HUDEP-2 (cell line): ENCODE results near the gene SHC3.
A peak's percentile ranks its signal among the peaks of the same experiment; 100 is the strongest.
"Not testable (repeated sequence)": the region's sequence is repeated elsewhere in the genome, so short reads cannot be mapped to it uniquely, and the experiment has no call there.

ENCODE experiments used
- DNase-seq, 76 experiments: peaks; one replicate each; lab custom pipeline; 2025; ENCODE audit not compliant: unreplicated experiment in 76 of 76; lab: John Stamatoyannopoulos, UW

SHC3 gene

GRCh38 chr9:89177944-89178829 lies at the start of gene SHC3:
Gene SHC3 (minus strand): TSS chr9:89178818. CDS start chr9:89178460, 358 bp downstream.
- no peak for DNase-seq

GRCh38 chr9:89225991-89226471 lies 47.4 kb upstream of the SHC3 start:
- peak in 18 of 76 experiments; percentile 2 to 34 (median 10) for DNase-seq

GRCh38 chr9:89225587-89225986 lies 47.0 kb upstream of the SHC3 start:
- DNase-seq, result no peak

- DNase-seq, result no peak
Observed at GRCh38 chr9:89225036-89225435, 46.4 kb upstream of the SHC3 start.

GRCh38 chr9:89224633-89225032 lies 46.0 kb upstream of the SHC3 start:
- DNase-seq, result no peak

GRCh38 chr9:89223396-89223977 lies 44.9 kb upstream of the SHC3 start:
- no peak for DNase-seq

- DNase-seq, result no peak
Observed at GRCh38 chr9:89219637-89220036, 41.0 kb upstream of the SHC3 start.

GRCh38 chr9:89218040-89218928 lies 39.7 kb upstream of the SHC3 start:
- no peak for DNase-seq

GRCh38 chr9:89215342-89215741 lies 36.7 kb upstream of the SHC3 start:
- DNase-seq, result no peak

GRCh38 chr9:89213396-89213880 lies 34.8 kb upstream of the SHC3 start:
- DNase-seq, result no peak

- DNase-seq, result no peak
Observed at GRCh38 chr9:89212171-89212570, 33.6 kb upstream of the SHC3 start.

GRCh38 chr9:89209311-89209710 lies 30.7 kb upstream of the SHC3 start:
- DNase-seq, result not testable (repeated sequence)

GRCh38 chr9:89207026-89207425 lies 28.4 kb upstream of the SHC3 start:
- DNase-seq, result no peak

GRCh38 chr9:89204801-89205200 lies 26.2 kb upstream of the SHC3 start:
- no peak for DNase-seq

GRCh38 chr9:89195131-89195797 lies 16.6 kb upstream of the SHC3 start:
- no peak for DNase-seq

GRCh38 chr9:89194421-89195130 lies 16.0 kb upstream of the SHC3 start:
- DNase-seq, result no peak

- no peak for DNase-seq
Observed at GRCh38 chr9:89191004-89191403, 12.4 kb upstream of the SHC3 start.

GRCh38 chr9:89189215-89189614 lies 10.6 kb upstream of the SHC3 start:
- DNase-seq, result no peak

- DNase-seq, result no peak
Observed at GRCh38 chr9:89187950-89188349, 9.3 kb upstream of the SHC3 start.

- DNase-seq, result no peak
Observed at GRCh38 chr9:89187541-89187940, 8.9 kb upstream of the SHC3 start.
